Stimulated activated CD8-positive, alpha-beta memory T cell treated with anti-CD3 and anti-CD28 coated beads, Interleukin-12 subunit alpha, Interleukin-12 subunit beta, amount 100 ng/mL, for 24 hours (primary cell): Measurements from ENCODE around the gene DTNBP1.

Experiments used
- DNase-seq: peaks from one replicate; pipeline ENCODE4 v3.0.0-alpha.2; 2020; ENCODE audit errors: extremely low read depth

DTNBP1 gene

GRCh38 chr6:15592610-15593009, 70.2 kb downstream of the DTNBP1 start:
- no peak for DNase-seq

GRCh38 chr6:15588971-15589634, 73.7 kb downstream of the DTNBP1 start:
- DNase-seq: peak; percentile 5

- no peak for DNase-seq
Observed at GRCh38 chr6:15586503-15586902, 76.3 kb downstream of the DTNBP1 start.

- no peak for DNase-seq
Observed at GRCh38 chr6:15585760-15586214, 77.0 kb downstream of the DTNBP1 start.

- DNase-seq: no peak
Observed at GRCh38 chr6:15582499-15582898, 80.3 kb downstream of the DTNBP1 start.

GRCh38 chr6:15581751-15582150, 81.1 kb downstream of the DTNBP1 start:
- no peak for DNase-seq

GRCh38 chr6:15580326-15580725, 82.5 kb downstream of the DTNBP1 start:
- no peak for DNase-seq

- no peak for DNase-seq
Observed at GRCh38 chr6:15578716-15579391, 84.0 kb downstream of the DTNBP1 start.

GRCh38 chr6:15577550-15578171, 85.2 kb downstream of the DTNBP1 start:
- DNase-seq: no peak

- DNase-seq: no peak
Observed at GRCh38 chr6:15577106-15577505, 85.7 kb downstream of the DTNBP1 start.

GRCh38 chr6:15575357-15576033, 87.3 kb downstream of the DTNBP1 start:
- no peak for DNase-seq

GRCh38 chr6:15574486-15574885, 88.3 kb downstream of the DTNBP1 start:
- DNase-seq: no peak

- DNase-seq: no peak
Observed at GRCh38 chr6:15574023-15574422, 88.8 kb downstream of the DTNBP1 start.

GRCh38 chr6:15573384-15573783, 89.4 kb downstream of the DTNBP1 start:
- no peak for DNase-seq

- no peak for DNase-seq
Observed at GRCh38 chr6:15572296-15573016, 90.4 kb downstream of the DTNBP1 start.

- no peak for DNase-seq
Observed at GRCh38 chr6:15570171-15570570, 92.7 kb downstream of the DTNBP1 start.

- no peak for DNase-seq
Observed at GRCh38 chr6:15569035-15569995, 93.5 kb downstream of the DTNBP1 start.

- no peak for DNase-seq
Observed at GRCh38 chr6:15562977-15563376, 99.9 kb downstream of the DTNBP1 start.

- no peak for DNase-seq
Observed at GRCh38 chr6:15561447-15562199, 101.2 kb downstream of the DTNBP1 start.

GRCh38 chr6:15560713-15561112, 102.1 kb downstream of the DTNBP1 start:
- DNase-seq: no peak
